Right lobe of liver (tissue), 4 donors: ENCODE results near the gene ZDHHC7.

Source experiments
- POLR2A ChIP-seq: fragments of 450-650 bp; IDR thresholded peaks from one replicate; pipeline ENCODE4 v1.6.1; 2017; ENCODE audit warnings: antibody characterized with exemption, mild to moderate bottlenecking
- TF ChIP-seq, protein P1 (sequence below), 4 donors: fragments of 200-600 bp in 3 of 4; fragments of 450-650 bp in 1 of 4; IDR thresholded peaks; one replicate each; pipeline versions ENCODE4 v1.5.1 to v1.8.0; 2016 to 2022; ENCODE audit warnings: antibody characterized with exemption in 4 of 4, mild to moderate bottlenecking in 2 of 4
- donor health status: DM: no; HTN: no; CAD: no.
- donor health status: DM: no; HTN: no; CAD: no.
- donor health status: DM: no; HTN: yes; CAD: no.

DNA sequence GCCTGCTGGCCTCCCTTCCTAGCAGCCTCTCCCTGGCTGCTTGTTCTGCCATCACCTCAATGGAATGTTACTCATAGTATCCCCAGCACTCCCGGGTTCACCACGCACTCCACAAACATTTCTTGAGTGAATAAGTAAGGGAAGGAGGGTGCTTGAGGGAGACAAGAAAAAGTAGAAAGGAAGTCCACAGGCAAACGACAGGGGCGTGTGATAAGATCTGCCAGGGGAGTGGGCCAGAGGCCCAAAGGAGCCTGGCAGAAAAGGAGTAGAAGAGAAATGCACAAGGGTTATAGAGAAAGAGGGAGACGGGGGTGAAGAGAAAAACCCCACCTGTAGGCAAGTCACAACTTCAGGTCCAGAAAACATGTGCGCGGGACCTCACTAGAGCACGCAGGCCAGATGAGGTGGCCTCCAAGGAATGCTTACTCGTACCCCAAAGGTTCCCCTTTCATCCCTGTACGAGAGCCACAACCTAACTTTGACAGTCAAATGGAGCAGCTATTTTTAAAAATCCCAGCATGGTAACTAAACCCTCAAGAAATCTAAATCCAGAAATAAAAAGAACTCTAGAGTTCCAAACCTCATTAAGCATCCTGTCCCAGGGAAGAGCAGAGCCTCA, 6.6 kb downstream of the ZDHHC7 start:
- TF ChIP-seq, protein P1, sequence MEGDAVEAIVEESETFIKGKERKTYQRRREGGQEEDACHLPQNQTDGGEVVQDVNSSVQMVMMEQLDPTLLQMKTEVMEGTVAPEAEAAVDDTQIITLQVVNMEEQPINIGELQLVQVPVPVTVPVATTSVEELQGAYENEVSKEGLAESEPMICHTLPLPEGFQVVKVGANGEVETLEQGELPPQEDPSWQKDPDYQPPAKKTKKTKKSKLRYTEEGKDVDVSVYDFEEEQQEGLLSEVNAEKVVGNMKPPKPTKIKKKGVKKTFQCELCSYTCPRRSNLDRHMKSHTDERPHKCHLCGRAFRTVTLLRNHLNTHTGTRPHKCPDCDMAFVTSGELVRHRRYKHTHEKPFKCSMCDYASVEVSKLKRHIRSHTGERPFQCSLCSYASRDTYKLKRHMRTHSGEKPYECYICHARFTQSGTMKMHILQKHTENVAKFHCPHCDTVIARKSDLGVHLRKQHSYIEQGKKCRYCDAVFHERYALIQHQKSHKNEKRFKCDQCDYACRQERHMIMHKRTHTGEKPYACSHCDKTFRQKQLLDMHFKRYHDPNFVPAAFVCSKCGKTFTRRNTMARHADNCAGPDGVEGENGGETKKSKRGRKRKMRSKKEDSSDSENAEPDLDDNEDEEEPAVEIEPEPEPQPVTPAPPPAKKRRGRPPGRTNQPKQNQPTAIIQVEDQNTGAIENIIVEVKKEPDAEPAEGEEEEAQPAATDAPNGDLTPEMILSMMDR (IDR thresholded peaks at IDR 0.05): no peak
- no peak for TF ChIP-seq POLR2A
